ENCODE measurements around the gene DPY30. TPM values are rescaled to one million over a fixed set of nuclear protein-coding genes. Genes with fewer than 3 reads are reported as not detected.
"Not testable (repeated sequence)": the region's sequence is repeated elsewhere in the genome, so short reads cannot be mapped to it uniquely, and the experiment has no call there.

DPY30 gene
- total RNA-seq, 1 experiment from 2014 or later: 110 TPM

GRCh38 chr2:32011485-32011960 lies 28.1 kb downstream of the DPY30 start:
- no peak for DNase-seq (ENCODE audit: low read depth, low spot score)
- in situ Hi-C loops (cut with HindIII; ENCODE audit: low pct_unique_long_range_greater_than_20kb, low sequenced_read_pairs): no loop called here

- in situ Hi-C loops (cut with HindIII; ENCODE audit: low pct_unique_long_range_greater_than_20kb, low sequenced_read_pairs): no loop called here
- peak; percentile 96 for DNase-seq (ENCODE audit: low read depth, low spot score)
These were observed 28.7 kb downstream of the DPY30 start, which contains the start of gene MEMO1 for GRCh38 chr2:32010670-32011484. Gene MEMO1, minus strand, starts transcription at chr2:32011008. Its CDS starts 761 bp downstream, at chr2:32010247.

GRCh38 chr2:32010280-32010669 lies 29.3 kb downstream of the DPY30 start:
- peak; percentile 53 for DNase-seq (ENCODE audit: low read depth, low spot score)
- in situ Hi-C loops (cut with HindIII; ENCODE audit: low pct_unique_long_range_greater_than_20kb, low sequenced_read_pairs): not testable (repeated sequence)

- in situ Hi-C loops (cut with HindIII; ENCODE audit: low pct_unique_long_range_greater_than_20kb, low sequenced_read_pairs): no loop called here
- DNase-seq (ENCODE audit: low read depth, low spot score): peak; percentile 27
These were observed 29.9 kb downstream of the DPY30 start for GRCh38 chr2:32009516-32010256.

GRCh38 chr2:32008805-32009515 lies 30.6 kb downstream of the DPY30 start:
- peak; percentile 9 for DNase-seq (ENCODE audit: low read depth, low spot score)
- in situ Hi-C loops (cut with HindIII; ENCODE audit: low pct_unique_long_range_greater_than_20kb, low sequenced_read_pairs): no loop called here

GRCh38 chr2:32007121-32007391 lies 32.5 kb downstream of the DPY30 start:
- in situ Hi-C loops (cut with HindIII; ENCODE audit: low pct_unique_long_range_greater_than_20kb, low sequenced_read_pairs): no loop called here
- DNase-seq (ENCODE audit: low read depth, low spot score): no peak

GRCh38 chr2:32005371-32005976 lies 34.1 kb downstream of the DPY30 start:
- in situ Hi-C loops (cut with HindIII; ENCODE audit: low pct_unique_long_range_greater_than_20kb, low sequenced_read_pairs): no loop called here
- DNase-seq (ENCODE audit: low read depth, low spot score): no peak

- in situ Hi-C loops (cut with HindIII; ENCODE audit: low pct_unique_long_range_greater_than_20kb, low sequenced_read_pairs): no loop called here
- no peak for DNase-seq (ENCODE audit: low read depth, low spot score)
These were observed 35.8 kb downstream of the DPY30 start for GRCh38 chr2:32003791-32004190.

- in situ Hi-C loops (cut with HindIII; ENCODE audit: low pct_unique_long_range_greater_than_20kb, low sequenced_read_pairs): no loop called here
These were observed 37.2 kb downstream of the DPY30 start for GRCh38 chr2:32002406-32002805.

GRCh38 chr2:31999438-31999837 lies 40.2 kb downstream of the DPY30 start:
- in situ Hi-C loops (cut with HindIII; ENCODE audit: low pct_unique_long_range_greater_than_20kb, low sequenced_read_pairs): no loop called here

More at GRCh38 chr2:32002406-32002805, 37.2 kb downstream of the DPY30 start:
- DNase-seq (ENCODE audit: low read depth, low spot score): no peak

GRCh38 chr2:31998731-31999383 lies 40.7 kb downstream of the DPY30 start:
- in situ Hi-C loops (cut with HindIII; ENCODE audit: low pct_unique_long_range_greater_than_20kb, low sequenced_read_pairs): no loop called here
- no peak for DNase-seq (ENCODE audit: low read depth, low spot score)

More at GRCh38 chr2:31999438-31999837, 40.2 kb downstream of the DPY30 start:
- DNase-seq (ENCODE audit: low read depth, low spot score): no peak

GRCh38 chr2:31997653-31998052 lies 42.0 kb downstream of the DPY30 start:
- DNase-seq (ENCODE audit: low read depth, low spot score): no peak
- in situ Hi-C loops (cut with HindIII; ENCODE audit: low pct_unique_long_range_greater_than_20kb, low sequenced_read_pairs): no loop called here

GRCh38 chr2:31996571-31997150 lies 42.9 kb downstream of the DPY30 start:
- in situ Hi-C loops (cut with HindIII; ENCODE audit: low pct_unique_long_range_greater_than_20kb, low sequenced_read_pairs): no loop called here
- DNase-seq (ENCODE audit: low read depth, low spot score): no peak

- in situ Hi-C loops (cut with HindIII; ENCODE audit: low pct_unique_long_range_greater_than_20kb, low sequenced_read_pairs): no loop called here
- DNase-seq (ENCODE audit: low read depth, low spot score): no peak
These were observed 46.7 kb downstream of the DPY30 start for GRCh38 chr2:31992934-31993333.

- DNase-seq (ENCODE audit: low read depth, low spot score): no peak
- in situ Hi-C loops (cut with HindIII; ENCODE audit: low pct_unique_long_range_greater_than_20kb, low sequenced_read_pairs): no loop called here
These were observed 47.5 kb downstream of the DPY30 start for GRCh38 chr2:31992025-31992579.

- no peak for DNase-seq (ENCODE audit: low read depth, low spot score)
- in situ Hi-C loops (cut with HindIII; ENCODE audit: low pct_unique_long_range_greater_than_20kb, low sequenced_read_pairs): no loop called here
These were observed 49.7 kb downstream of the DPY30 start for GRCh38 chr2:31989946-31990345.
